Stimulated activated CD8-positive, alpha-beta memory T cell treated with anti-CD3 and anti-CD28 coated beads, Interleukin-7, amount 100 ng/mL, for 48 hours (primary cell): ENCODE results near the gene SCGB2A2.
A peak's percentile ranks its signal among the peaks of the same experiment; 100 is the strongest.

Experiments
- DNase-seq, 2 donors: peaks; one replicate each; pipeline ENCODE4 v3.0.0-alpha.2; 2020; ENCODE audit warnings: low read depth in 1 of 2; ENCODE audit errors: extremely low read depth in 1 of 2

The SCGB2A2 gene

GRCh38 chr11:62269654-62270278, at the start of gene SCGB2A2:
TSS of gene SCGB2A2 (plus strand) at chr11:62270158. CDS start at chr11:62270217, 59 bp downstream.
- no peak for DNase-seq

DNA sequence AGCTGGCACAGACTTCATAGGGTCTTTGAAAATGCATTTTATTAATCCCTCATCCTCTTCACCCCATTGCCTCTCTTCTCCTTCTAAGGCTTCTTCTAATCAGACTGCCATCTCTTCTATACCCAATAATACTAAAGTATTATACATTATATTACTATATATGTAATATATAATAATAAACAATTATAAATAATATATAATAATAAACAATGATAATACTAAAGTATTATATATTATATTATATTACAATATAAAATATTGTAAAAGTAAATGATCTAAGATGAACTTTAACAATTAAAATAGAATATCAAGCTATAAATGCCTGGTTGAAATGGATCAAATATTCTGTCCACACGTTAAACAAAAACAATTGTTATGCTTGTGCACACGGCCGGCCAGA, 48.5 kb upstream of the SCGB2A2 start:
- no peak for DNase-seq

- DNase-seq = no peak
Observed at GRCh38 chr11:62223095-62223494, 46.9 kb upstream of the SCGB2A2 start.

- no peak for DNase-seq
Observed at GRCh38 chr11:62233730-62234129, 36.2 kb upstream of the SCGB2A2 start.

GRCh38 chr11:62236187-62236586, 33.8 kb upstream of the SCGB2A2 start:
- no peak for DNase-seq

GRCh38 chr11:62237499-62237898, 32.5 kb upstream of the SCGB2A2 start:
- no peak for DNase-seq

GRCh38 chr11:62238151-62238550, 31.8 kb upstream of the SCGB2A2 start:
- DNase-seq = no peak

DNA sequence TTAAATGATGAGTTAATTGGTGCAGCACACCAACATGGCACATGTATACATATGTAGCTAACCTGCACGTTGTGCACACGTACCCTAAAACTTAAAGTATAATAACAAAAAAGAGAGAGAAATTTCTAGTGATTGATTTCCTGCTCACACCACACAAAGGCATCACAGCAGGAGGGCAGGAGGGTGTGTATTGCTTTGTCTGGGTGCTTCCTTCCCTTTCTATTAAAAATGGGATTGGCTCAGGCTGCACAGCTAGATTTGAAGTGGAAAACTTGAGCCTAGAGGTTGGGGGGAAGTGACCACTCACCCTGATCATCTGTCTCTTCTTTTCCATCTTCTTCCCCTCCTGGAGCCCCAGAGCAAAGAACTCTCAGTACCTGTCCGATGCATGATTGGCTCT, 28.9 kb upstream of the SCGB2A2 start:
- DNase-seq = no peak

DNA sequence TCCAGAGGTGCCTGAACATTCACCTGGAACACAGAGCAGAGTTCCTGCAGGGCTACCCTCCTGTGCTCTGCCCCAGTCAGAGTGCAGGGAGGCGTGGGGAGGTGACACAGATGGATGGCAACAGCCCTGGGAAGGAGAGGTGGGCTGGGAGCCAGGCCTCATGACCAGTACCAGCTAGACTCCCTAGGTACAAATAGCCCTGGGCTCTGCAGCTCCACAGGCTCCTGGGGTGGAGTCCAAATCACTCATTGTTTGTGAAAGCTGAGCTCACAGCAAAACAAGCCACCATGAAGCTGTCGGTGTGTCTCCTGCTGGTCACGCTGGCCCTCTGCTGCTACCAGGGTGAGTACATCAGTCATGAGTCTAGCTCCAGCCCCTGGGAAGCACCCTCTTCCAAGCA, 27.9 kb upstream of the SCGB2A2 start, which contains the start of gene SCGB1D2:
Gene SCGB1D2, plus strand, starts transcription at position 219 of the 400 bp plus-strand sequence. Its CDS starts 69 bp downstream, at position 288.
- no peak for DNase-seq

GRCh38 chr11:62245271-62245753, 24.6 kb upstream of the SCGB2A2 start:
- no peak for DNase-seq

- no peak for DNase-seq
Observed at GRCh38 chr11:62251698-62252097, 18.3 kb upstream of the SCGB2A2 start.

DNA sequence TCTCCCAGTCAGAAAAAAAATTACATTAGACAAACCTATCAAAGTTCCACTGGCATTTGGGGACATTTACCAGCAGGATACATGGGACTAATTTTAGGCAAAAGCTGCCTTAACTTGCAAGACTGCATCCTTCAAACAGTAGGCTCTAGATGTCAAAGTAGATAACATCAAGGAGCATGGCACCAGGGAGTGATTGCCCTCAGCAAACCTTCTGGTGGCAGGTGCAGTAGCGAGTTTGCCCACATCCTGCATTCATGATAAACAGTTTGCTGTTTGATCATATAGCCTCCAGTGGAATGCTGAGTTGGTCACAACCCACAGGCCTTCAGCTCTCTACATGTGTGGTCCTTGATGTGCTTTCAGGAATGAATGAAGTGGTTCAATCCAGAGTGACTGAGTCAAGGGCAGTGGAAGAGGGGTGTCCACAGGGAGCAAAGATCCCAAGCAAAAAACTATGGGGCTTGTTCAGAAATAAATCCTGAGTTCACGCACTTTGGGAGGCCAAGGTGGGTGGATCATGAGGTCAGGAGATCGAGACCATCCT, 15.9 kb upstream of the SCGB2A2 start:
- no peak for DNase-seq

- DNase-seq = no peak
Observed at GRCh38 chr11:62256281-62256680, 13.7 kb upstream of the SCGB2A2 start.

GRCh38 chr11:62260261-62260953, 9.6 kb upstream of the SCGB2A2 start:
- DNase-seq = no peak

- no peak for DNase-seq
Observed at GRCh38 chr11:62264004-62264403, 6.0 kb upstream of the SCGB2A2 start.

DNA sequence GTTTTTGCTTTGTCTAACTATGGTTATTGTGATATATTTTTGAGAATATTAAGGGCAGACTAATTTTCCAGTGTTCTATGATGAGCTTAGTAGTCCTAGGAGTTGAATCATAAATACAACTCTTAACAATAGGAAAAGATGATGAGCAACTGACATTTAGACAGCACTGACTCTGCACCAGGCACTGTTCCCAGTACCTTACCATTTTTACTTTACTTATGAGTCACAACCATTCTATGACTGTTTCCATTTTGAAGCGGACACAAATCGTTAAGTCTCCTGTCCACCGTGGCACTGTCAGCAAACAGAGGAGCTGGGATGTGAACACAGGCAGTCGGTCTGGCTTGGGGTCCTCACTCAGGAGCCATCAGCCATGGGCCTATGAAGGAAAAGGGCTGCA, 3.4 kb upstream of the SCGB2A2 start:
- peak in 1 of 2 donors; percentile 7 for DNase-seq

DNA sequence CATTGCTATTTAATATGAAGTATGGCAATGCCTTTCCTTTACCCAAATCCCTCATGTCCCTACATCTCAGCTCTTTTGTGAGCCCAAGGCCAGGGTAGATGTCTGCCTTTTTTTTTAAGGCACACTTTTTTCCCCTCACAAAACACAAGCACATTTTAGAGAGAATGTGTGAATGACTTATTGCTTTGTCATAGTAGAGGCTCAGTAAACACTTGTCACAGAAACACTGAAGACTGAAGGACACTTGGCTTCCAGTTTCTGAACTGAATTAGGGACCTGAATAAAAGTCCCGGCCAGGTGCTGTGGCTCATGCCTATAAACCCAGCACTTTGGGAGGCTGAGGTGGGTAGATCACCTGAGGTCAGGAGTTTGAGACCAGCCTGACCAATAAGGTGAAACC, 2.9 kb upstream of the SCGB2A2 start:
- DNase-seq = no peak

DNA sequence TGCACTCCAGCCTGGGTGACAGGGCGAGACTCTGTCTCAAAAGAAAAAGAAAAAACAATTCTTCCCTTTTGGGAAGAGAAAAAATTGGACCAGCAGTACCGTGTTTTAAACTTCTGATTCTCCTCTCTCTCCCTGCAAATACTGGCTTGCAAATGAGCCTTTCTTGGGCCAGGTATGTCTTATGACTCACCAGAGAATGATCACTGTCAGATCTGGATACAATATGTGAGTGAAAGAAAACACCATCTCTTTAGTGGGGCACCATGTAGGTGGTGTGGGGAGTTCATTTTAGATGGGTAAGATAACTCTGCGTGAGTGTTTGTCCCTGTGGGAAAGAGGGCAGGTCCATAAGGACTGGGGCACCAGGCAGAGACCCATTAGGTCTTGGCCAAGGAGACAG, 2.4 kb upstream of the SCGB2A2 start:
- no peak for DNase-seq

GRCh38 chr11:62273284-62273683, 3.3 kb downstream of the SCGB2A2 start:
- no peak for DNase-seq

GRCh38 chr11:62273789-62274275, 3.9 kb downstream of the SCGB2A2 start:
- no peak for DNase-seq

DNA sequence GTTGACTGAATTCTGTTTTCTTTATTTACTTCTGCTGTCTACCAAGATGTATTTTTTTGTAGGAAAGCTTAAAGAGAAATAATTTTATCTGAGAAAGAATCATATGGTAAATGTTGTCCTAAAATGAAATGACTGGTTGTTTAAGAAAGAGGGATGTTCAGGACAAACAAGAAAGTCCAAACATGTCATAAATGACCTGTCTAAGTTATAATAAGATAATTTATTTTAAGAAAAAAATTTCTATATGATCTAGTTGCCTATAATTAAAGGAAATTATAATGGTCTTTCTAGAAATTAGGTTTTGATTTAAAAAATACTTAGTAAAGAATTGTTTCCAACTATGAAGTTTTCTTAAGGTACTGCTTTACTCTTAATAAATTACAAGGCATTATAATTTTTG, 10.5 kb downstream of the SCGB2A2 start:
- DNase-seq = no peak

- DNase-seq = no peak
Observed at GRCh38 chr11:62295504-62295903, 25.5 kb downstream of the SCGB2A2 start.
